Cardiac muscle cell (in vitro differentiated cells and primary cell): ENCODE results near the gene UBXN4. TPM values are rescaled to one million over a fixed set of nuclear protein-coding genes. Genes with fewer than 3 reads are reported as not detected.

Experiments used
- DNase-seq, 2 donors: peaks; one replicate each; pipeline versions ENCODE4 v3.0.0 to v3.0.0-alpha.2; 2010 to 2017; ENCODE audit warnings: low read depth in 1 of 2, low spot score in 1 of 2
- H3K27ac ChIP-seq: fragments of 200-600 bp; sonication (generic); 2 replicates; pipeline ENCODE4 v1.5.1; 2016
- H3K27me3 ChIP-seq: fragments of 200-600 bp; sonication (generic); 2 replicates; pipeline ENCODE4 v1.6.0; 2016; ENCODE audit warnings: control low read depth
- H3K36me3 ChIP-seq: fragments of 200-600 bp; sonication (generic); 2 replicates; pipeline ENCODE4 v1.5.1; 2016; ENCODE audit warnings: control low read depth
- H3K4me1 ChIP-seq: fragments of 200-600 bp; sonication (generic); 2 replicates; pipeline ENCODE4 v1.8.1; 2017; ENCODE audit warnings: low read depth, mild to moderate bottlenecking, mixed run types
- H3K4me3 ChIP-seq: fragments of 200-600 bp; sonication (generic); 2 replicates; pipeline ENCODE4 v1.5.1; 2016; ENCODE audit warnings: mild to moderate bottlenecking
- H3K9me3 ChIP-seq: fragments of 200-600 bp; sonication (generic); 2 replicates; pipeline ENCODE4 v1.5.1; 2017; ENCODE audit warnings: low read depth, mild to moderate bottlenecking, control low read depth
- polyA plus RNA-seq: library from polyadenylated mRNA; unstranded; fragments of >200 nt; fragmentation: Nextera tagmentation; extraction: Ambion mirVana; gene quantifications from 2 replicates; pipeline ENCODE4 v1.2.1, GENCODE V29; 2016
- total RNA-seq: library from RNA; depleted of rRNA; stranded (reverse); fragments of >200 nt; gene quantifications from 2 replicates; pipeline ENCODE4 v1.2.3, GENCODE V29; 2016
- TF ChIP-seq, protein P1 (sequence below): IDR thresholded peaks from 2 replicates; pipeline ENCODE4 v1.5.1; 2012; ENCODE audit warnings: low read depth, mild to moderate bottlenecking, low read length

UBXN4 gene
- total and polyA plus RNA-seq, 2 experiments from 2014 or later = 35.5 to 193 TPM

GRCh38 chr2:135736546-135736945, 5.1 kb upstream of the UBXN4 start:
- no peak for DNase-seq
- Histone ChIP-seq H3K27ac (no peak overlapping the region), H3K9me3 (no peaks in the 10 kb centered on the region), H3K4me1 (no peaks in the 10 kb centered on the region), H3K4me3 (no peak overlapping the region), H3K36me3 (no peaks in the 10 kb centered on the region), H3K27me3 (no peaks in the 10 kb centered on the region)
- TF ChIP-seq, protein P1, sequence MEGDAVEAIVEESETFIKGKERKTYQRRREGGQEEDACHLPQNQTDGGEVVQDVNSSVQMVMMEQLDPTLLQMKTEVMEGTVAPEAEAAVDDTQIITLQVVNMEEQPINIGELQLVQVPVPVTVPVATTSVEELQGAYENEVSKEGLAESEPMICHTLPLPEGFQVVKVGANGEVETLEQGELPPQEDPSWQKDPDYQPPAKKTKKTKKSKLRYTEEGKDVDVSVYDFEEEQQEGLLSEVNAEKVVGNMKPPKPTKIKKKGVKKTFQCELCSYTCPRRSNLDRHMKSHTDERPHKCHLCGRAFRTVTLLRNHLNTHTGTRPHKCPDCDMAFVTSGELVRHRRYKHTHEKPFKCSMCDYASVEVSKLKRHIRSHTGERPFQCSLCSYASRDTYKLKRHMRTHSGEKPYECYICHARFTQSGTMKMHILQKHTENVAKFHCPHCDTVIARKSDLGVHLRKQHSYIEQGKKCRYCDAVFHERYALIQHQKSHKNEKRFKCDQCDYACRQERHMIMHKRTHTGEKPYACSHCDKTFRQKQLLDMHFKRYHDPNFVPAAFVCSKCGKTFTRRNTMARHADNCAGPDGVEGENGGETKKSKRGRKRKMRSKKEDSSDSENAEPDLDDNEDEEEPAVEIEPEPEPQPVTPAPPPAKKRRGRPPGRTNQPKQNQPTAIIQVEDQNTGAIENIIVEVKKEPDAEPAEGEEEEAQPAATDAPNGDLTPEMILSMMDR = no peak

DNA sequence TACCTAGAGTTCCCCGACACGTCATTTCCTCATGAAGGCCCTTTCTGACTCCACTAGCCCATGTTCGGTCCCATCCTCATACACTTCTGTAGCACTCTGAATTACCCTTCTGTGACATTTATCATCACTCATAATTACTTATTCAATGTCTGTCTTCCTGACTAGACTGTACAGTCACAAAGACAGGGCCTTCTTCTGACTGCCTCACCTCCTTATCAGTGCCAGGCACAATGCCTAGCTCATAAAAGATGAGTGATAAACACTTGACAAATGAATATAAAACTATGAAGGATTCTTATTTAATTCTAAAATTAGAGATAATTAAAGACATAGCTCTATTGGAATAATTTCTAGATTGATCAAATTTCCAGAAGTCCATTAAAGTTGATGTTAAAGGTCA, 1.4 kb upstream of the UBXN4 start:
- TF ChIP-seq, protein P1 = no peak

GRCh38 chr2:135741043-135741394, 636 bp upstream of the UBXN4 start:
- Histone ChIP-seq H3K4me1 (peaks cover 6% of the 10 kb centered on the region), H3K4me3 (no peak overlapping the region), H3K27ac (no peak overlapping the region), H3K27me3 (no peaks in the 10 kb centered on the region), H3K36me3 (no peaks in the 10 kb centered on the region), H3K9me3 (no peaks in the 10 kb centered on the region)
- TF ChIP-seq, protein P1 = no peak
- no peak for DNase-seq

More for the DNA sequence above, 1.4 kb upstream of the UBXN4 start:
- Histone ChIP-seq H3K4me1 (peaks cover 6% of the 10 kb centered on the region), H3K36me3 (no peaks in the 10 kb centered on the region), H3K27ac (no peak overlapping the region), H3K27me3 (no peaks in the 10 kb centered on the region), H3K4me3 (no peak overlapping the region), H3K9me3 (no peaks in the 10 kb centered on the region)
- DNase-seq = no peak

GRCh38 chr2:135742325-135742757, 686 bp downstream of the UBXN4 start:
- Histone ChIP-seq H3K27ac (peak overlapping the region; percentile 99), H3K27me3 (no peaks in the 10 kb centered on the region), H3K4me3 (peak overlapping the region; percentile 92), H3K4me1 (peaks cover 6% of the 10 kb centered on the region), H3K9me3 (no peaks in the 10 kb centered on the region), H3K36me3 (peaks cover under 1% of the 10 kb centered on the region)
- TF ChIP-seq, protein P1 = no peak
- DNase-seq = peak; percentile 58 to 65

DNA sequence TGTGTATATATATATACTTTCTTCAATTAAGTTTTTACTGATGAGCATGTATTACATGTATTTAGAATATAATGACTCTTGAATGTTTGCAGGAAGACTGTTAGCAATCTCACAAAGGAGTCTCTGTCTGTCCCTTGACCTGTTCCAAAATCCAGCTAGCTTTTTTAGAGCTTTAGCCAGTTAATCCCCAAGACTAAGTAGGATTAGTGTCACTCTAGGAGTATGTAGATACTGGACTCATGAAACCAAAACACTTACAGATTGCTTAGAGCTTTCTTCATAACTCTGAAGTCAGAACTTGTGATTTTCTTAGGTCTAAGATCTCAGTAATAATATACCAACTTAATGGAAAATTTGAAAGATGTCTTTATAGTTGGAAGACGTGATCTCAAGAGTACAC, 2.2 kb downstream of the UBXN4 start:
- H3K36me3 ChIP-seq = peaks cover 11% of the 10 kb centered on the region
- no peaks in the 10 kb centered on the region for H3K9me3 ChIP-seq
- no peak for DNase-seq
- H3K4me3 ChIP-seq = peak overlapping the region; percentile 92
- TF ChIP-seq, protein P1 = no peak
- H3K27me3 ChIP-seq = no peaks in the 10 kb centered on the region
- peaks cover 6% of the 10 kb centered on the region for H3K4me1 ChIP-seq
- no peak overlapping the region for H3K27ac ChIP-seq

DNA sequence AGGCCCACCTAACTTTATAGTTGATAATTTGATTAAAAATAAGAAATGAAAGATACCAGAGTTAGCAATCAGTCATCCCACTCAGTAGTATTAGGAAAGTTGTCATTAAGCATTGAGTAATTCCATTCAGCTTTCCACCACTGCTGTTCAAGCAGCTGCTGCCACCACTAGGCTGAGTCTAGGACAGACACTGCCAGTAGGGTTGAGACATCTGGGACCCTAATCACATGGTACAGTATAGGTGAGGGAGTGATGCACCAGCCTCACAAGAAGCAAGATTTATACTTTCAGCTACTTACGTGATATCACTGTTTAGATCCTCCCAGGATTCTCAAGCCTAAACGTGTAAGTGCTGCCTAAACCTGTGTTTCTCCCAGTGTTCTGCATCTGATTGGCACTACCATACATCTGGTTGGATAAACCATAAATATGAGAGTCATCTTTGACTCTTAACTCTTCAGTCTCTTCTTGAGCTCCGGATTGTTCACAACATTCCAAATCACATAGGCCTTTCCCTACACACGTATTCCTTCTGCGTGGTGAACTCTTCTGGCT, 3.2 kb downstream of the UBXN4 start:
- no peaks in the 10 kb centered on the region for H3K27me3 ChIP-seq
- peaks cover 20% of the 10 kb centered on the region for H3K36me3 ChIP-seq
- peak; percentile 4 to 11 for DNase-seq
- H3K4me1 ChIP-seq = peaks cover 6% of the 10 kb centered on the region
- H3K27ac ChIP-seq = no peak overlapping the region
- H3K9me3 ChIP-seq = no peaks in the 10 kb centered on the region
- TF ChIP-seq, protein P1 = no peak
- no peak overlapping the region for H3K4me3 ChIP-seq
